C1 segment of cervical spinal cord (tissue), 14 donors: ENCODE data around the gene ATP4A.

ENCODE experiments used
- DNase-seq, 14 donors: peaks; one replicate each; lab custom pipeline; 2025; lab: John Stamatoyannopoulos, UW

The ATP4A gene

GRCh38 chr19:35525873-35526272 lies 37.6 kb downstream of the ATP4A start:
- DNase-seq, result no peak

- no peak for DNase-seq
Observed at GRCh38 chr19:35524181-35524837, 39.1 kb downstream of the ATP4A start.

GRCh38 chr19:35522745-35523327 lies 40.6 kb downstream of the ATP4A start:
- DNase-seq, result no peak

- DNase-seq, result no peak
Observed at GRCh38 chr19:35521124-35521743, 42.2 kb downstream of the ATP4A start.

- DNase-seq, result no peak
Observed at GRCh38 chr19:35519291-35519690, 44.2 kb downstream of the ATP4A start.

- DNase-seq, result no peak
Observed at GRCh38 chr19:35518313-35518712, 45.1 kb downstream of the ATP4A start.

GRCh38 chr19:35517342-35517741 lies 46.1 kb downstream of the ATP4A start:
- no peak for DNase-seq

GRCh38 chr19:35516310-35516709 lies 47.1 kb downstream of the ATP4A start:
- DNase-seq, result no peak

- no peak for DNase-seq
Observed at GRCh38 chr19:35514282-35514809, 49.1 kb downstream of the ATP4A start.

GRCh38 chr19:35513628-35514281 lies 49.7 kb downstream of the ATP4A start, which contains the start of gene DMKN:
Gene DMKN (minus strand): TSS chr19:35513649. CDS start chr19:35513475, 174 bp downstream.
- no peak for DNase-seq

- no peak for DNase-seq
Observed at GRCh38 chr19:35512831-35513627, 50.4 kb downstream of the ATP4A start.

GRCh38 chr19:35511337-35511736 lies 52.1 kb downstream of the ATP4A start:
- DNase-seq, result no peak

- DNase-seq, result no peak
Observed at GRCh38 chr19:35510626-35510964, 52.9 kb downstream of the ATP4A start.

GRCh38 chr19:35509861-35510625 lies 53.4 kb downstream of the ATP4A start:
- peak in 11 of 14 donors; percentile 2 to 46 (median 19) for DNase-seq

- no peak for DNase-seq
Observed at GRCh38 chr19:35509018-35509652, 54.3 kb downstream of the ATP4A start.

- DNase-seq, result no peak
Observed at GRCh38 chr19:35508129-35508528, 55.3 kb downstream of the ATP4A start.

GRCh38 chr19:35507561-35507960 lies 55.9 kb downstream of the ATP4A start:
- DNase-seq, result no peak

- no peak for DNase-seq
Observed at GRCh38 chr19:35506011-35506410, 57.4 kb downstream of the ATP4A start.

GRCh38 chr19:35502751-35503150 lies 60.7 kb downstream of the ATP4A start:
- DNase-seq, result no peak

GRCh38 chr19:35501684-35502083 lies 61.8 kb downstream of the ATP4A start:
- DNase-seq, result no peak
